ENCODE data around the gene PLD5.

PLD5 gene

GRCh38 chr1:242506724-242507123 is 17.8 kb downstream of the PLD5 start:
- in situ Hi-C loops (cut with MboI; ENCODE audit: low sequenced_read_pairs) = no loop called here

- in situ Hi-C loops (cut with MboI; ENCODE audit: low sequenced_read_pairs) = no loop called here
These were observed 35.0 kb downstream of the PLD5 start for GRCh38 chr1:242489545-242489944.

GRCh38 chr1:242477944-242478343 is 46.6 kb downstream of the PLD5 start:
- in situ Hi-C loops (cut with MboI; ENCODE audit: low sequenced_read_pairs) = no loop called here

- in situ Hi-C loops (cut with MboI; ENCODE audit: low sequenced_read_pairs) = loop anchor here (25.0 kb wide), 2 partner anchors 842 to 1792 kb away; no protein-coding TSS in a partner anchor
These were observed 53.7 kb downstream of the PLD5 start for GRCh38 chr1:242470774-242471173.

GRCh38 chr1:242468784-242469183 is 55.7 kb downstream of the PLD5 start:
- in situ Hi-C loops (cut with MboI; ENCODE audit: low sequenced_read_pairs) = loop anchor here (25.0 kb wide), 2 partner anchors 844 to 1794 kb away; no protein-coding TSS in a partner anchor

GRCh38 chr1:242467556-242468145 is 56.8 kb downstream of the PLD5 start:
- in situ Hi-C loops (cut with MboI; ENCODE audit: low sequenced_read_pairs) = loop anchor here (25.0 kb wide), 2 partner anchors 845 to 1795 kb away; no protein-coding TSS in a partner anchor

GRCh38 chr1:242462867-242463266 is 61.6 kb downstream of the PLD5 start:
- in situ Hi-C loops (cut with MboI; ENCODE audit: low sequenced_read_pairs) = loop anchor here (25.0 kb wide), 2 partner anchors 849 to 1799 kb away; no protein-coding TSS in a partner anchor

- in situ Hi-C loops (cut with MboI; ENCODE audit: low sequenced_read_pairs) = loop anchor here (25.0 kb wide), 2 partner anchors 853 to 1803 kb away; no protein-coding TSS in a partner anchor
These were observed 64.8 kb downstream of the PLD5 start for GRCh38 chr1:242459740-242460139.

GRCh38 chr1:242456726-242457269 is 67.7 kb downstream of the PLD5 start:
- in situ Hi-C loops (cut with MboI; ENCODE audit: low sequenced_read_pairs) = loop anchor here (25.0 kb wide), 2 partner anchors 856 to 1806 kb away; no protein-coding TSS in a partner anchor

- in situ Hi-C loops (cut with MboI; ENCODE audit: low sequenced_read_pairs) = loop anchor here (25.0 kb wide), 2 partner anchors 857 to 1807 kb away; no protein-coding TSS in a partner anchor
These were observed 69.5 kb downstream of the PLD5 start for GRCh38 chr1:242455052-242455361.

- in situ Hi-C loops (cut with MboI; ENCODE audit: low sequenced_read_pairs) = loop anchor here (25.0 kb wide), 2 partner anchors 858 to 1808 kb away; no protein-coding TSS in a partner anchor
These were observed 70.0 kb downstream of the PLD5 start for GRCh38 chr1:242454262-242455051.

GRCh38 chr1:242452573-242452972 is 71.9 kb downstream of the PLD5 start:
- in situ Hi-C loops (cut with MboI; ENCODE audit: low sequenced_read_pairs) = loop anchor here (25.0 kb wide), 2 partner anchors 860 to 1810 kb away; no protein-coding TSS in a partner anchor

GRCh38 chr1:242449661-242450060 is 74.8 kb downstream of the PLD5 start:
- in situ Hi-C loops (cut with MboI; ENCODE audit: low sequenced_read_pairs) = loop anchor here (25.0 kb wide), 2 partner anchors 863 to 1813 kb away; no protein-coding TSS in a partner anchor

GRCh38 chr1:242448910-242449645 is 75.4 kb downstream of the PLD5 start:
- in situ Hi-C loops (cut with MboI; ENCODE audit: low sequenced_read_pairs) = no loop called here

GRCh38 chr1:242447689-242448088 is 76.8 kb downstream of the PLD5 start:
- in situ Hi-C loops (cut with MboI; ENCODE audit: low sequenced_read_pairs) = no loop called here

- in situ Hi-C loops (cut with MboI; ENCODE audit: low sequenced_read_pairs) = no loop called here
These were observed 83.7 kb downstream of the PLD5 start for GRCh38 chr1:242440757-242441156.

GRCh38 chr1:242435200-242435599 is 89.3 kb downstream of the PLD5 start:
- in situ Hi-C loops (cut with MboI; ENCODE audit: low sequenced_read_pairs) = no loop called here

GRCh38 chr1:242432491-242433095 is 91.9 kb downstream of the PLD5 start:
- in situ Hi-C loops (cut with MboI; ENCODE audit: low sequenced_read_pairs) = no loop called here

- in situ Hi-C loops (cut with MboI; ENCODE audit: low sequenced_read_pairs) = no loop called here
These were observed 92.7 kb downstream of the PLD5 start for GRCh38 chr1:242431786-242432185.

- in situ Hi-C loops (cut with MboI; ENCODE audit: low sequenced_read_pairs) = no loop called here
These were observed 93.5 kb downstream of the PLD5 start for GRCh38 chr1:242430956-242431355.
